PC-9 (cell line): Measurements from ENCODE around the gene GATC. TPM values are rescaled to one million over a fixed set of nuclear protein-coding genes. Genes with fewer than 3 reads are reported as not detected.

ENCODE experiments used
- Bru-seq: library from RNA; stranded (reverse); fragments of 400-500 nt; gene quantifications from one replicate; lab custom pipeline; 2021; lab: Mats Ljungman, UMichigan
- BruChase-seq, 2 experiments: library from RNA; stranded (reverse); fragments of 400-500 nt; gene quantifications; one replicate each; lab custom pipeline; 2021; lab: Mats Ljungman, UMichigan
- BruUV-seq: library from RNA; stranded (reverse); fragments of 400-500 nt; replicated peaks from 2 replicates; lab custom pipeline; 2021; lab: Mats Ljungman, UMichigan
- CTCF ChIA-PET: fragments of 300-600 bp; sonication (Branson Sonifier 250); formaldehyde crosslinking; loops from one replicate; lab custom pipeline; 2022; ENCODE audit warnings: antibody characterized with exemption; lab: Charles Lee
- POLR2A ChIA-PET: fragments of 300-600 bp; sonication (Branson Sonifier 250); formaldehyde crosslinking; loops from one replicate; lab custom pipeline; 2022; ENCODE audit warnings: antibody characterized with exemption; ENCODE audit not compliant: unreplicated experiment; lab: Charles Lee
- DNase-seq, 2 experiments: peaks; one replicate each; pipeline versions ENCODE4 v3.0.0 to v3.0.0-alpha.2; 2015 to 2022; ENCODE audit warnings: mixed read lengths in 1 of 2
- H2AFZ ChIP-seq: fragments of 200-600 bp; sonication (generic); 2 replicates; pipeline ENCODE4 v1.8.1; 2017; ENCODE audit warnings: antibody characterized with exemption
- H3F3A ChIP-seq: fragments of 200-600 bp; sonication (generic); 2 replicates; pipeline ENCODE4 v1.8.1; 2017; ENCODE audit warnings: antibody characterized with exemption, mild to moderate bottlenecking, low read depth; ENCODE audit not compliant: insufficient read depth
- H3K27ac ChIP-seq: fragments of 200-600 bp; sonication (generic); 2 replicates; pipeline ENCODE4 v1.6.1; 2016; ENCODE audit warnings: mixed run types
- H3K27me3 ChIP-seq: fragments of 200-600 bp; sonication (generic); 2 replicates; pipeline ENCODE4 v1.6.1; 2016; ENCODE audit warnings: low read depth, mixed run types; ENCODE audit not compliant: insufficient read depth
- H3K36me3 ChIP-seq: fragments of 200-600 bp; sonication (generic); 2 replicates; pipeline ENCODE4 v1.6.1; 2016; ENCODE audit warnings: low read depth, mixed run types
- H3K4me1 ChIP-seq: fragments of 200-600 bp; sonication (generic); replicated peaks from 2 replicates; pipeline ENCODE4 v1.6.1; 2016; ENCODE audit warnings: mixed run types; ENCODE audit not compliant: insufficient read depth
- H3K4me2 ChIP-seq: fragments of 200-600 bp; sonication (generic); 2 replicates; pipeline ENCODE4 v1.6.1; 2017; ENCODE audit warnings: mixed run types
- H3K4me3 ChIP-seq: fragments of 200-600 bp; sonication (generic); 2 replicates; pipeline ENCODE4 v1.6.1; 2016; ENCODE audit warnings: mixed run types
- H3K79me2 ChIP-seq: fragments of 200-600 bp; sonication (generic); 2 replicates; pipeline ENCODE4 v1.6.1; 2017; ENCODE audit warnings: low read depth, mixed run types
- H3K9me2 ChIP-seq: fragments of 200-600 bp; sonication (generic); 2 replicates; pipeline ENCODE4 v1.8.1; 2017; ENCODE audit warnings: mild to moderate bottlenecking; ENCODE audit not compliant: insufficient read depth
- H3K9me3 ChIP-seq: fragments of 200-600 bp; sonication (generic); 2 replicates; pipeline ENCODE4 v1.8.1; 2016; ENCODE audit warnings: low read depth; ENCODE audit not compliant: insufficient read depth
- H4K20me1 ChIP-seq: fragments of 200-600 bp; sonication (generic); 2 replicates; pipeline ENCODE4 v1.8.1; 2017; ENCODE audit not compliant: insufficient read depth
- EZH2 ChIP-seq: fragments of 200-600 bp; sonication (generic); IDR thresholded peaks from 2 replicates; pipeline ENCODE4 v1.8.0; 2017; ENCODE audit warnings: antibody characterized with exemption, low read depth
- intact Hi-C: fragments of 100-400 bp; cut with micrococcal nuclease; formaldehyde crosslinking; loops from one replicate; pipeline ENCODE4 v1.10.0; 2022; ENCODE audit not compliant: unreplicated experiment
- long read RNA-seq: library from polyadenylated mRNA; stranded (forward); transcript quantifications from one replicate; pipeline ENCODE4 v2.0.0, GENCODE V29; 2022
- total RNA-seq: library from RNA; stranded (reverse); gene quantifications from 2 replicates; pipeline ENCODE4 v1.2.3, GENCODE V29; 2021
- TF ChIP-seq, protein P1 (sequence below): fragments of 200-600 bp; sonication (generic); conservative IDR thresholded peaks from 2 replicates; pipeline ENCODE4 v1.6.1; 2017; ENCODE audit warnings: mixed run types, antibody characterized with exemption, mild to moderate bottlenecking, moderate library complexity

GATC gene, protein sequence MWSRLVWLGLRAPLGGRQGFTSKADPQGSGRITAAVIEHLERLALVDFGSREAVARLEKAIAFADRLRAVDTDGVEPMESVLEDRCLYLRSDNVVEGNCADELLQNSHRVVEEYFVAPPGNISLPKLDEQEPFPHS
- total RNA-seq (24.3 and 40.2 TPM in 2 replicates), Bru-seq, nascent RNA (percentile 77 among the genes with signal in this experiment), BruChase-seq, experiment 1, labeled RNA remaining after a 2-hour chase (percentile 92 among the genes with signal in this experiment), BruChase-seq, experiment 2, labeled RNA remaining after a 6-hour chase (percentile 95 among the genes with signal in this experiment)
- long read RNA-seq, full-length matches to known transcripts = 4 of 11 reads
- long read RNA-seq, partial matches to known transcripts = 1 of 11 reads
- long read RNA-seq, other reads (novel, unspliced or antisense) = 6 of 11 reads

DNA sequence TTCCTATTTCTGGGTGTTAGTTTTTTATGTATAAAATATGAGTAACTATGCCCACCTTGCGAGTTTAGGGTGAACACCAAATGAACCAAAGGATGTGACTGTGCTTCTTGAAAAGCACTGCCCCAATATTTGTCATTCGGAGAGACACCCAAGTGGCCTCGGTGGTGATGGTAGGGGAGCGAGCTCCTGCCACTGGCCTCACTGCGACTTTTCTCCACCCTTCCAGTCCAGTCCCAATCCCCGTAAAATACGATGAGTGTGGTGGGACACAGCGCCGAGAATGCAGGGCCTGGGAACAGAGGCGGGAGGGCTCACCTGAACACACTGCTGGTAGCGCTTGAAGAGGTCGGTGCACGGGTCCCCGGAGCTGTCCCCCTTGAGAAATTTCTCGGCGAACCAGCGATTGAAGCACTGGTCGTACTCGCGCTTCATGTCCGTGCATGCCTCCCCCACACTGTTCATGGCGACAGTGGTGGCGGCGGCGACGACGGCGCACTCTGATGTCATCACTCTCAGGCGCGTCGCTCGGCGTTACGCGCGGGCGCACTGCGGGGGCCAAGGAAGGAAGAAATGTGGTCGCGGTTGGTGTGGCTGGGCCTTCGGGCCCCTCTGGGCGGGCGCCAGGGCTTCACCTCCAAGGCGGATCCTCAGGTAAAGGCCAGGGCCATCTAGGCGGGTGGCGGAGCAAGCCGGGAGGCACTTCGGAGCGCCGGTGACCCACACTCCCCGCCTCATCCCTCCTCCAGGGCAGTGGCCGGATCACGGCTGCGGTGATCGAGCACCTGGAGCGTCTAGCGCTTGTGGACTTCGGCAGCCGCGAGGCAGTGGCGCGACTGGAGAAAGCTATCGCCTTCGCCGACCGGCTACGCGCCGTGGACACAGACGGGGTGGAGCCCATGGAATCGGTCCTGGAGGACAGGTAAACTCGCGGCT is at the start of gene GATC, which contains the start of gene TRIAP1:
Gene GATC, plus strand, starts transcription at position 534 of the 933 bp plus-strand sequence. Its CDS starts 37 bp downstream, at position 571.
Gene TRIAP1, minus strand, starts transcription at position 474 of the 933 bp plus-strand sequence. Its CDS starts 12 bp downstream, at position 462.
- TSS peak; percentile 59 for BruUV-seq
- Histone ChIP-seq H3F3A (peaks cover 37% of the 10 kb centered on the region; the same call in 1 of the 2 replicates), H3K4me3 (peak within 1 kb of the TSS; percentile 73), H3K9me2 (no peaks in the 10 kb centered on the region), H3K4me2 (peak within 1 kb of the TSS; percentile 84), H3K79me2 (peaks cover 81% of the 10 kb centered on the region), H3K27ac (peak within 1 kb of the TSS; percentile 45), H3K9me3 (no peaks in the 10 kb centered on the region), H2AFZ (peak within 1 kb of the TSS; percentile 96), H4K20me1 (no peaks in the 10 kb centered on the region), H3K4me1 (peaks cover 17% of the 10 kb centered on the region), H3K36me3 (peaks cover 23% of the 10 kb centered on the region), H3K27me3 (no peaks in the 10 kb centered on the region)
- intact Hi-C loops = loop anchor here (2.0 kb wide), 1 partner anchor 217 kb away; no protein-coding TSS in a partner anchor
- no peak for TF ChIP-seq EZH2
- TF ChIP-seq, protein P1, sequence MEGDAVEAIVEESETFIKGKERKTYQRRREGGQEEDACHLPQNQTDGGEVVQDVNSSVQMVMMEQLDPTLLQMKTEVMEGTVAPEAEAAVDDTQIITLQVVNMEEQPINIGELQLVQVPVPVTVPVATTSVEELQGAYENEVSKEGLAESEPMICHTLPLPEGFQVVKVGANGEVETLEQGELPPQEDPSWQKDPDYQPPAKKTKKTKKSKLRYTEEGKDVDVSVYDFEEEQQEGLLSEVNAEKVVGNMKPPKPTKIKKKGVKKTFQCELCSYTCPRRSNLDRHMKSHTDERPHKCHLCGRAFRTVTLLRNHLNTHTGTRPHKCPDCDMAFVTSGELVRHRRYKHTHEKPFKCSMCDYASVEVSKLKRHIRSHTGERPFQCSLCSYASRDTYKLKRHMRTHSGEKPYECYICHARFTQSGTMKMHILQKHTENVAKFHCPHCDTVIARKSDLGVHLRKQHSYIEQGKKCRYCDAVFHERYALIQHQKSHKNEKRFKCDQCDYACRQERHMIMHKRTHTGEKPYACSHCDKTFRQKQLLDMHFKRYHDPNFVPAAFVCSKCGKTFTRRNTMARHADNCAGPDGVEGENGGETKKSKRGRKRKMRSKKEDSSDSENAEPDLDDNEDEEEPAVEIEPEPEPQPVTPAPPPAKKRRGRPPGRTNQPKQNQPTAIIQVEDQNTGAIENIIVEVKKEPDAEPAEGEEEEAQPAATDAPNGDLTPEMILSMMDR = no peak
- DNase-seq = peak; percentile 65 to 78
- ChIA-PET CTCF (interaction anchor here (0.5 to 0.6 kb wide), 2 partner anchors 106 to 245 kb away, joined by 3 to 6 read pairs; partner anchors contain the start of gene RPLP0), POLR2A (no interaction called here)

DNA sequence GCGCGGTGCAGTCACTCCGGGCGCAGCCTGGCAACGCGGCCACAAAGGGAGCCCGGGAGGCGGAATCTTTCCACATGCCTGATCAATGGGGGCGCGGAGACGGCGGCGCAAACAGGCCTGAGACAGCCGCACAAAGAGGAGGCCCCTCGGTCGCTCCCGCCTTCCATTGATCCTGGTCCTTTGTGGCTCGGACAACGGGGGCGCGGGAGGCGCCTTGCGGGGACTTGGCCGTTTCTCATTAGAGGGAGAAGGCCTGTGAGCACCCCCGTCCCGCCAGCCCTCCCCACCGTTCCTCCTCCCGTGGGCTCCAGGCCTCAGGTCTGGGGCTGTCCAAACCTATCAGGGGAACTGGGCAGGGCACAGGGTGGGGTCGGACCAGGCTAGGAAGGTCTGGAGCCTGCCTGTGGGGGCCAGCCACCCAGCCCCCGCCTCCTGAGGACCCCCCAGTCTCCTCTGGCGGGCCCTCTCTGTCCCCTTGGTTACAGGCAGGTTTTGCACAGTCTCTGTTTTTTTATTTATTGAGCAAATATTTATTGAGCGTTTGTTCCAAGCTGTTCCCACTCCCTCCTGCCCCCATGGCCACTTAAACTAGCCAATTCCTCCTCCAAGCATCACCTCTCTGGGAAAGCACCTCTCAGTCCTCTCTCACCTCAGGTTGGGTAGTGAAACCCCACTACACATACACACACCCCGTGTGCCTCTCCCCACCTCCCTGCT is 48.3 kb upstream of the GATC start:
- DNase-seq = no peak
- no peak for TF ChIP-seq EZH2
- TF ChIP-seq, protein P1 = no peak
- H3K27ac ChIP-seq = no peak overlapping the region
- H4K20me1 ChIP-seq = no peaks in the 10 kb centered on the region
- no peaks in the 10 kb centered on the region for H3K9me3 ChIP-seq
- peaks cover 18% of the 10 kb centered on the region for H3K4me1 ChIP-seq
- no TSS peak for BruUV-seq
- H2AFZ ChIP-seq = no peak overlapping the region
- ChIA-PET POLR2A (no interaction called here), CTCF (interaction anchor here (0.6 kb wide), 1 partner anchor 252 kb away, joined by 5 read pairs; no protein-coding TSS in a partner anchor)
- no peak overlapping the region for H3K4me2 ChIP-seq
- H3K27me3 ChIP-seq = no peaks in the 10 kb centered on the region
- intact Hi-C loops = no loop called here
- H3K79me2 ChIP-seq = no peaks in the 10 kb centered on the region
- H3K36me3 ChIP-seq = no peaks in the 10 kb centered on the region
- no peaks in the 10 kb centered on the region; the same call in 1 of the 2 replicates for H3F3A ChIP-seq
- H3K4me3 ChIP-seq = no peak overlapping the region
- H3K9me2 ChIP-seq = no peaks in the 10 kb centered on the region
